Middle frontal gyrus (tissue), 1 donor: ENCODE data around the gene DIAPH2.
"Not testable (repeated sequence)": the region's sequence is repeated elsewhere in the genome, so short reads cannot be mapped to it uniquely, and the experiment has no call there.

Experiments
- DNase-seq: peaks from one replicate; pipeline ENCODE4 v3.0.0-alpha.2; 2015; ENCODE audit warnings: low spot score; ENCODE audit errors: extremely low spot score

Gene DIAPH2

DNA sequence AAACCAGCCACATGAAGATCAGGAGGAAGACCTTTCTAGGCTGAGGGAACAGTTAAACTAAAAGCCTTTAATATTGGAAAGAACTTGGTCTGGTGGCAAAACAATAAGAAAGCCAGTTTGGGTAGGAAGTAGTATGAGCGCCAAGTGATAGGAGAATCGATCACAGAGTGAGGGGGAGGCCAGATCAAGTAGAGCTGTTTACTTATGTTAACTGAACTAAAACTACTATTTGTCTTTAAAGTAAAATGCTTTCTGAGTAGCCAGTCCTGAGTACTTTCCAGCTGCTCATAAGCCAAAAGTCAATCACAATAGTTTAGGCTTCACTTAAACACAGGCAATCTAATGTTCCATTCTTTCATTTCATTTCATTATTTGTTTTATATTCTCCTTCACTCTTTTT lies 136.3 kb downstream of the DIAPH2 start:
- no peak for DNase-seq

DNA sequence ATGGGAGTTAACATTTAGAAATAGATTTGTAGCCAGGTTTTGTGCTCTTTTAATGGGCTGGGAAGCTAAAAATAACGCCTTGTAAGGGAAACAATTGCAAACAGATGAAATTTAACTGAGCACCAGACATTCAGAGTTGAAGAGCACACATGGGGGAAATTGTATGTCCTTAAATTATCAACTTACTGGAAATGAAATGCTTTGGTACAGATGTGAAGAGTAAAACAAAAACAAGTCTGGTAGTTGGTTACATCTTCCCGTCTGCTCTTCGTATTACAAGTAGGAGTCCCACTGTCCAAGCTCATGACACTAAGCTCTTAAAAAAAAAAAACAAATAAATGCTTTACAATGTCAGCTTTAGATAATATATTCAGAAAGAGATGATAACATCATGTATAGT lies 139.5 kb downstream of the DIAPH2 start:
- no peak for DNase-seq

DNA sequence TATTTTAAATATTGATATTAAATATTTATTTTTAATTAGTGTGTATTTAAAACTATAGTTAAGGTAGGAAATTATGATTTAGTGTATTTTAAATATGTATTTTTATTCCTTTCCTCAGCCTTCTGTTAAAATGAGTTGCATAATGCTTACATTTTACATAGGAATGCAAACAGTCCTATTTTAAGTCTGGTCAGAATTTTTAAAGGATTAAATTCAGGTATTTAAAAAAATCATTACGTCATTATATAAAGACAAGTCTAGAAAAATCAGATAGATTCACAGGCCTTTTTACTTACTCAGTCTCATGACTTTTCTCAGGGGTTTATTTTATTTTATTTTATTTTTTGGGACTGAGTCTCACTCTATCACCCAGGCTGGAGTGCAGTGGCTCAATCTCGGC lies 148.7 kb downstream of the DIAPH2 start:
- DNase-seq: no peak

DNA sequence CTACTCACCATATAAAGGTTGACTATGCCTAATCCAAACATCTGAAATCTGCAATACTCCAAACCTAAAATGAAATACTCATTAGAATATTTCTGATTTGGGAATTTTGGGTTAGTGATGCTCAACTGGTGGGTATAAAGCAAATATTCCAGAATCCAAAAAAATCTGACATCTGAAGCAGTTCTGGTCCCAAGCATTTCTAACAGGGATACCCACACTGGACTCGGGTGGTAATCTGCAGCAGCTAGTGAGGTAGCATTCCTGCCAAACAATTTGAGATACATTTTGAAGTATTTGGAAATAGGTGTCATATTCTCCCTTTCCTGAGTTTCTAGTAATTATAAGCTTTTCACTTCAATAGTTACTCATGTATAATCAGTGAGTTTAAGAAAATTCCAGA lies 149.5 kb downstream of the DIAPH2 start:
- DNase-seq: no peak

DNA sequence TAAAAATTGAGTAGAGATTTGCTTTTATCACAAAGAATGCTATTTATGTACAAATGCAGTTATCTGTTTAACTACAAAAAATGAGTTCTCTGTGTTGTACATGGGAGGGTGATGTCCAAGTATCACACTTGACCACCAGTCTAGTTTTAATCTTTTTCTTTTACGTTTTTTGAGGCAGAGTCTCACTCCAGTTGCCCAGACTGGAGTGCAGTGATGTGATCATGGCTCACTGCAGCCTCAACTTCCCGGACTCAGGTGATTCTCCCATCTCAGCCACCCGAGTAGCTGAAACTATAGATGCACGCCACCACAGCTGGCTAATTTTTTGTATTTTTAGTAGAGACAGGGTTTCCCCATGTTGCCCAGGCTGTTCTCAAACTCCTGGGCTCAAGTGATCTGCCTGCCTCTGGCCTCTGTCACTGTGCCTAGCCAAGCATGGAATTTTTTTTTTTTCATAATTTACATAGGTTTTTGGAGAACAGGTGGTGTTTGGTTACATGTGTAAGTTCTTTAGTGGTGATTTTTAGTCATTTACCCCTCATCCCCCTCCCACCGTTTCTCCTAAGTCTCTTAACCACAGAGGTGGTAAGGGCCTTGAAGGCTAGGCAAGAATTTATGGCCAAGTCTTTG lies 151.1 kb downstream of the DIAPH2 start:
- DNase-seq: no peak

DNA sequence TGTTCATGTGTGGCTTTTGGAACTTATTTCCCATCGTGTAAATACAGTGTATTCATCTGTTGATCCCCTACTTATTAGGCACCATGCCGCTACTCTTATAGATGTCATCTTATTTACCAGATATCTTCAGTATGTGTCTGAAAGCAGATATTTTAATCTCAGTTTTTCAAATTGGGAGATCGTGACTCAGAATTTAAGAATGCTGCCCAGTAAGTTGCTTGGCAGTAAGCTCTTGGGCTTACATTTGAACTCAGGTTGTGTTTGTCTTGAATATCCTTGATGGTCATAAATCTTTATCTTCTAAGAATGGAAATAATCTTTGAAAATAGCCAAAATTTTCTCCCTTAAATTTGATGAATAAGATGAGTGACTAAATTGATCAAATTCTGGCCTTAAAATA lies 153.2 kb downstream of the DIAPH2 start:
- no peak for DNase-seq

DNA sequence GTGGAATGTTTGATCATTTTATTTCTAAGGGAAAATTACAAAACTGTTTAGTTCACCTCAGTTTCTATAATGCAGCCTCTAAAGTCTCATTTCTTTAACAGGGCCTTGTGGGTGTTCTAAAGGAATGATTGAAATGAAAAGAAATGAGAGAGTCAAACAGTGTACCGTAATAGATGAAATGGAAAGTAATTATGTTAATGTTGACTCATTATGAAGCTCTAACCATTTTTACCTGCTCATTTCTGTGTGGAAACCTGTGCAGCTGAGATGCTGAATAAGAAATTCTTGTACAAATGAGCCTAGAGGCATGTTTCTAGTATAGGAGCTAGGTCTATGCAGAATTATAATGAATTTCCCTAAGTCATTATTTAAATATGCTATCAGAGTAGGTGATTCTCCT lies 153.9 kb downstream of the DIAPH2 start:
- DNase-seq: no peak

DNA sequence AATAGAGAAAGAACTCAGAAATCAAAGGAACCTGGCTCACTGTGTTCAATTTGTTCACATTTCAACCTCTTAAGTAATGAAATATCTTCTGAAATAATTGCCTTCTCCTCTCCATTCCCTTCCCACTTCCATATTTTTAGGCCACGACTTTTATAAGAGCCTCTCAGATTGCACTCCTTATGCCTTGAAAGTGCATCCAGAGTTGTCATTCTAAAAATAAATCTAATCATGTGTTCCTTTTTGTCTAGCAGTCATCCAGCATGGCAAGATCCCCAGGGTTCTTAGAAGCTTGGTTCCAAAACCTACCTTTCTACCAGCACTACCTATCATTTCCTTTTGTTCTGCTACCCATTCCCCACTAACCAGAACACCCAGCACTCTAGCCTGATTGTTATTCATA lies 156.7 kb downstream of the DIAPH2 start:
- no peak for DNase-seq

DNA sequence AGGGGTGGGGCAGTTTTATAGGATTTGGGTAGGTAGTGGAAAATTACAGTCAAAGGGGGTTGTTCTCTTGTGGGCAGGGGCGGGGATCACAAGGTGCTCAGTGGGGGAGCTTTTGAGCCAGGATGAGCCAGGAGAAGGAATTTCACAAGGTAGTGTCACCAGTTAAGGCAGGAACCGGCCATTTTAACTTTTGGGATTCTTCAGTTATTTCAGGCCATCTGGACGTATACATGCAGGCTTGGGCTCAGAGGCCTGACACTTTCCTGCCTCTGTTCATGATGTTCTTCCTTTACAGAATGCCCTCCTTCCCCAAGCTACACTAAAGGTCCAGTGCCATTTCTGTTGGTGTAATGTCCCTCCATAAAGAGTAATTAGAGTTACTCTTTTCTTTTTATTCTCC lies 157.2 kb downstream of the DIAPH2 start:
- DNase-seq: not testable (repeated sequence)

DNA sequence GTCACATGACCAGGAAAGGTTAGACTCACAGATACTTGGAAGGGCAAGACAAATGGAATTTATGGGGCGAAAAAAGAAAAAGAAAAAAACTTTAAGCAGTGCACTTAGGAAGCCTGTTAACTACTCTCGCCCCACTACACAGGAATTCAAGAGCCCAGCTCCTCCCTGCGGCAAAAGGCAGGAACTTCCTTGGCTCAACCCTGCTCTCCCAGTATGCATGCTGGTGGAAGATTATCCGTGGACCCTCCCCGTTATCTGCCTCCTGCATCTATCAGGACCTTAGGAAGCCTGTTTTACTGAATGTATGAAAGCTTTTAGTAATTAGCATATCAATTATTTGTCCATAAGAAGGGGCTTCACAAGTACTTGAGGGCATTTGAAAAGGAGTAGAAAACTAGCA lies 158.9 kb downstream of the DIAPH2 start:
- DNase-seq: no peak

DNA sequence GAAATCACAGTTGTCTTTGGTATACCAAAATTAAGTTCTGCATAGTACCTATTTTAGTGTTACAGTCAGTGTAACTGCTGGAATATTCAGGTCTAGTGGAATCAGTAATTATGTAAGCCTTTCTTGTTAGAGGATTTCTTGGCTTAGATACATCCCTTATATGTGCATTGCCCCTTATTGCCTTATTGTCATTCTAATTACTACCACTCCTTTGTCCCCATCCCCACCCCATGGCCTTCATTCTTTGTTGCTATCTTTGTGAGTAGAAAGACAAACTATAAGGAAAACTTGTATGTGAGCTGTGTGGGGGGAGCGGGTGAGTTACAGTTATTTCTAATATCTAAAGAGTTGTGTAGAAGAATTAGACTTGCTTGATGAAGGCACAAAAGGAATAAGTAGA lies 162.2 kb downstream of the DIAPH2 start:
- DNase-seq: no peak

DNA sequence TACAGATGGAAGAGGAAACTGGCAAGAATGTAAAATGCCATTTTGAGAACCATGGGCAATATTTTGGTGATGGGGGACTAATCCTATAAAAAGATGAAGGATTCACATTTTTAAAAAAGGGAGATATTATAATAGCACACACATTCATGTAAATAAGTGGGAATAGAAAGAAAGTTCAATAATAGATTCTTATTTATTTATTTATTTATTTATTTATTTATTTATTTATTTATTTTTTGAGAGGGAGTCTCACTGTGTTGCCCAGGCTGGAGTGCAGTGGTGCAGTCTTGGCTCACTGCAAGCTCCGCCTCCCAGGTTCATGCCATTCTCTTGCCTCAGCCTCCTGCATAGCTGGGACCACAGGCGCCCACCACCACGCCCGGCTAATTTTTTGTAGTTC lies 174.8 kb downstream of the DIAPH2 start:
- not testable (repeated sequence) for DNase-seq

DNA sequence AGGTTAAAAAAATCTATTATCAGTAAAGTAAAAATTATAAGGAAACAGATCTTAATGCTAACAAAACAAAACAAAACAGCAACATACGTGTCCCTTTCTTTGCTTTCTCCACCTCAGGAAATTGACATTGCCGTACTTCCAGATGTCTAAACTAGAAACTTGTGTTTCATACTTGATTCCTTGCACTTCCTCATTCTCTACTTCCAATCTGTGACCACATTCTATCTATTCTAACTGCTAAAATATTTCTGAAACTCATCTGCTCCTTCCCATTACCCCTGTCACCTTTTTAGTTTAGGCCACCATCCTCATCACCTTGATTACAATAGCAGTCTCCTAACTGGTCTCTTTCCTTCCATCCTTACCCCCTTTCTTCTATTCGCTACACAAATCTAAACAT lies 176.6 kb downstream of the DIAPH2 start:
- DNase-seq: no peak

DNA sequence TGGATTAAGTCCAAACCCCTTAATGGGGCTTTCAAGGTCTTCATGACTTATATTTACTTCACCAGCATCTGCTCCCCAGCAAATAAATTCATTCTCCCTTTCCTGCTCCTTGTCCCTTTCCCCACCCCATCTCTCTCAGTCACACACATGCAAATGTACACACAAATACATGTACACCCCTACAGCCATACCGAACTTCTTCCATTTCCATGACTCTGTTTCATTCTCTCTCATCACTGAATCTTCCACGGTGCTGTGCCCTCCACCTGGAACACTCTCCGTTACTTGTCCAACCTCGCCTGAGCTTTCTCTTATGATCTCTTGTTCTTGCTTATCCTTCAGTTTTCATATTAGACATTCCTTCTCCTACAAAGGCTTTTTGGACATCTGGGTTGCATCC lies 177.0 kb downstream of the DIAPH2 start:
- DNase-seq: no peak

DNA sequence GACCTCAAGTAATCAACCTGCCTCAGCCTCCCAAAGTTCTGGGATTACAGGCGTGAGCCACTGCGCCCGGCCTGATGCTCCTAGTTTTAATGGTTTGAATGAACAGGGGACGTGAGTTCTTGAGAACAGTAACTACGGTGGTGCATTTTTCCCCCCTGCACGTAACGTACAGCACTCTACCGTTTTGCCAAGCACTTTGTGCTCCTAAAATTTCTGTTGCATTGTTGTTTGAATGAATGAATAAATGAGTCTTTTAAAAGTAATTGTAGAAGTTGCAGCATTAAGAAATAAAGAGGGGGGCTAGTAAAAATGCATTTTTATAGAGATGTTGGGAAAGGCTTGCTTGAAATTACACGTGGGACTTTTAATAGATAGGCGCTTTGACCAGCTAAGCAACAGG lies 199.0 kb downstream of the DIAPH2 start, which contains the start of gene RPA4:
RPA4 (plus strand) TSS at position 301 of the 400 bp plus-strand sequence. CDS start 403 bp downstream, outside the sequence.
- no peak for DNase-seq

DNA sequence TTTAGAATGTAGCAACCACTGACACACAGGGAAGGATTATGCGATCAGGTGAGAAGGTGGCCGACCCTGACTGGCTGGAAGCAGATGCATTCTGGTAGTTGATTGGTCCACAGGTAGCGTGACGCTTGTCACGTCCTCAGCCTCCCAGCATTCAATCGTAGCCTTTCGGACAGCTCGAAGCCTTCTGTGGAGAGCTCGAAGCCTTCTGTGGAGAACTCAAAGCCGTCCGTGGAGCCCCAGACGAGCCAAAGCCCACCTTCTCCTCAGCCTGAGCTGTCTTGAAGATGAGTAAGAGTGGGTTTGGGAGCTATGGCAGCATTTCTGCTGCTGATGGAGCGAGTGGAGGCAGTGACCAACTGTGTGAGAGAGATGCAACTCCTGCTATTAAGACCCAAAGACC lies 199.4 kb downstream of the DIAPH2 start:
- DNase-seq: no peak

DNA sequence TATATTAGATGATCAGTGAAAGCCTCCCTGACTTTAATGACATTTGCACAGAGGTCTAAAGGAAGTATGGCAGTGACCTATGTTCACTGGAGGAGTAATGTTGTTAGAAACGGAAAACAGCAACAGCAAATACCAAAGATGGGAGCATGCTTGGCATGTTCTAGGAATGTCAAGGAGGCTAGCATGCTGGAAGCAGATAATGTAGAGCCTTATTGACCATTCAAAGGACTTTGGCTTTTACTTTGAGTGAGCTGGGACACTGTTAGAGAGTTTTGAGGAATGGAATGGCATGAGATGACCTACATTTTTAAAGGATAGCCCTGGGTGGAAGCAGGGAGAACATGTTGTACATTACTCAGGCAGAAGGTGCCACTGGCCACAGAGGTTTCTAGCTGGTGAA lies 205.1 kb downstream of the DIAPH2 start:
- no peak for DNase-seq

DNA sequence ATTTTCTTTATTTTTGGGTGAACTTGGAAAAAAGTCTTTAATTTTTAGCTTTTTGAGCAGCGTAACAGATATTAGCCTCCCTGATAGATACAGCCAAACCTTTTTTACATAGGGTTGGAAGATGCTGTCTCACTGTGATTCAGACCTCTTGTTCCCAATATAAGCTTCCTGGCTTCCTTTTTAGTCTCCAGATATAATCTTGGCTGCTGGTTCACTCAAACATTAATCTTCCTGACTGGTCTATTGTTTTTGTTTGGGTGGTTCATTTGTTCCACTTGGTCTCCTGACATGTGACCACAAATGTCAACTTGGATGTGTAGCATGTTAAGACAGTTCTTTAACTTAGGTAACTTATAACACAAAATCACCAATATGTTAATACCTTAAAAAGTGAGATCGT lies 222.1 kb downstream of the DIAPH2 start:
- no peak for DNase-seq

DNA sequence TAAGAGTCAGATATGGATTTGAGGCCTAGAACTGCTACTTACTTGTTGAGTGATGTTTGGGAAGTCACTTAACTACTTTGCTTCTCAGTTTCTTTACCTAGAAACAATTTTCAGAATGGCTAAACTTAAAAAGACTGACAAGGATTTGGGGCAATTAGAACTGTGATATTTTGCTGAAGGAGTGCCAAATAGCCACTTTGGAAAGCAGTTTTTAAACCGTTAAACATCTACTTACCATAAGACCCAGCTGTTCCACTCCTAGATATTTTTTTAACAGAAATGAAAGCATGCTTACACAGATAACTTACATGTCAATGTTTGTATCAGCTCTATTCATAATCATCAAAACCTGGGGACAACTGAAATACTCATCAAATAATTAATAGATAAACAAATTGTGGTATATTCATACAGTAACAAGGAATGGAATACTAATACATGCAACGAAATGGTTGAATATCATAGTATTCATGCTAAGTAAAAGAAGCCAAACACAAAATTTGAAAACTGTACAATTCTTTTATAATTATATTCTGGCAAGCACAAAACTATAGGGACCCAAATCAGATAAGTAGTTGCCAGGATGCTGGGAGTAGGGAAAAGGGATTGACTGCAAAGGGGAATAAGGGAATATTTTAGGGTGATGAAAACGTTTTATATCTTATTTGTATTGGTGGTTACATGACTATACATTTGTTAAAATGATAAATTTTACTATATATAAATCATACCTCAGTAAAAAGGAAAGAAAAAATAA lies 223.1 kb downstream of the DIAPH2 start:
- no peak for DNase-seq

DNA sequence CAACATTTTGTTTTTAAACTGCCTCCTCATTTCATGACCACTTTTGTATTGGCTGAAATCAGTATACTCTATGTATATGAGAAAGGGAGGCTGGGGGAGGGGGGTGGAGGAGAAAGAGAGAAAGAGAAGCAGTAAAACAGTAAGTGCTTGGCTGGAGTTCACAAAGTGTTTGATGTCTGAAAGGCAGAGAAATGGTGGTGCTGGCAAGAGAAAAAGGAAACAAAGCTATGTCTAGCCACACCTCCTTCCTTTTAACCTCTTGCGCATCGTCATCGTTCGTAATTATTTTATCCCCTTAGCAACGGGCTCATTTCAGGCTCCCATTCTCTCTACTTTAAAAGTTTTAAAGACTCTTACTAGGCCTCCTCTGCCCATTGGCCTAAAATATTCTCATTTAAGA lies 224.6 kb downstream of the DIAPH2 start:
- no peak for DNase-seq

DNA sequence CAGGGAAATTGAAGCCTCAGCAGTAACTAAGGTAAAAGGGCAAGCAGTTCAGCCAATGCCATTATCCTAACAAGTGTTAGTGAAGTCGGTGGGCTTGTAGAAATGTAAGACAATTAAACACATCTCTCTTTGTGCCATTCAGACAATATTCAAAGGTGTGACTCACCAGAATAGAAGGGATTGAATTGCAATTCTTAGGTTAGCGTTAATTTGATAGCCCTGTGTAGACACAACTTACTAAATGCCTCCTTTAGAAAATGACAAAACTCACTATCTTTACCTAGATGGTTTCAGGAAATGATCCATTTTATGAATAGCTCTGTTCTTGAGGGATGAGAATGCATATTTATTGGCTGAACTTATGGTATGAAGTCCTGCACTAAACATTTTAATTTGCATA lies 234.2 kb downstream of the DIAPH2 start:
- no peak for DNase-seq

DNA sequence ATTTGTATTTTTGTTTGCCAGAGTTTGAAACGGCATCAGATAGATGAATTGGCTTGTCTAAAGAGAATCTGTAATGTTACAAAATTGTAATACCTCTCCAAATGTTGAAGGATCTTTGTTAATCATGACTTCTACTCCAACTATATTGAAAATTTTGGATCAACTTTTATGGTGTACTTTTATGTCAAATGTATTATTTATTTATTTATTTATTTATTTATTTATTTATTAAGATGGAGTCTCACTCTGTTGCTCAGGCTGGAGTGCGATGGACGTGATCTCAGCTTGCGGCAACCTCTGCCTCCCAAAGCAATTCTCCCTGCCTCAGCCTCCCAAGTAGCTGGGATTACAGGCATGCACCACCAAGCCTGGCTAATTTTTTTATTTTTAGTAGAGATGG lies 235.0 kb downstream of the DIAPH2 start:
- no peak for DNase-seq

DNA sequence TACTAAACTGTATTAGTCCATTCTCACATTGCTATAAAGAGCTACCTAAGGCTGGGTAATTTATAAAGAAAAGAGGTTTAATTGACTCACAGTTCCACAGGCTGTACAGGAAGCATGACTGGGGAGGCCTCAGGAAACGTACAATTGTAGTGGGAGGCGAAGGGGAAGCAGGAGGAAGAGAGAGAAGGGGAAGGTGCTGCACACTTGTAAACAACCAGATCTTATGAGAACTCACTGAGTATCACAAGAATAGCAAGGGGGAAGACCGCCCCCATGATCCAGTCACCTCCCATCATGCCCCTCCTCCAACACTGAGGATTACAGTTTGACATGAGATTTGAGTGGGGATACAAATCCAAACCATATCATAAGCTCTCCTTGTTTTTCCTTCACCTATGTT lies 239.9 kb downstream of the DIAPH2 start:
- DNase-seq: no peak
